PC-3 (cell line): ENCODE measurements around the gene GAD2.
"Not testable (repeated sequence)": the region's sequence is repeated elsewhere in the genome, so short reads cannot be mapped to it uniquely, and the experiment has no call there.

ENCODE experiments used
- CTCF ChIP-seq: fragments of 300-600 bp; sonication (generic); conservative IDR thresholded peaks from 2 replicates; pipeline ENCODE4 v1.5.1; 2017; ENCODE audit warnings: antibody characterized with exemption, low read depth, mild to moderate bottlenecking, low read length
- EZH2 ChIP-seq: fragments of 300-600 bp; sonication (generic); IDR thresholded peaks from one replicate; pipeline ENCODE4 v1.6.1; 2017; ENCODE audit warnings: antibody characterized with exemption, mild to moderate bottlenecking, low read length; ENCODE audit not compliant: unreplicated experiment
- EZH2phosphoT487 ChIP-seq: fragments of 300-600 bp; sonication (generic); IDR thresholded peaks from 2 replicates; pipeline ENCODE4 v1.6.1; 2018; ENCODE audit warnings: mild to moderate bottlenecking, antibody characterized with exemption, low read length, borderline replicate concordance

- TF ChIP-seq CTCF, EZH2, EZH2phosphoT487: not testable (repeated sequence)
These were observed 132.3 kb downstream of the GAD2 start for GRCh38 chr10:26348821-26349417.
